ENCODE results near the gene ABAT.
"Not testable (repeated sequence)": the region's sequence is repeated elsewhere in the genome, so short reads cannot be mapped to it uniquely, and the experiment has no call there.

ABAT gene

GRCh38 chr16:8774208-8774607, 99.8 kb downstream of the ABAT start:
- TF ChIP-seq CTCF (IDR thresholded peaks at IDR 0.05; ENCODE audit: low read depth, low read length): no peak
- no peak overlapping the region for H3K4me3 ChIP-seq (replicated peaks in 1 of 2; ENCODE audit: low read depth in 2 of 2, low read length in 2 of 2)
- no peak for DNase-seq (ENCODE audit: low read depth in 2 of 2)

- no peak for TF ChIP-seq CTCF (IDR thresholded peaks at IDR 0.05; ENCODE audit: low read depth, low read length)
- DNase-seq (ENCODE audit: low read depth in 2 of 2): no peak
- no peak overlapping the region for H3K4me3 ChIP-seq (replicated peaks in 1 of 2; ENCODE audit: low read depth in 2 of 2, low read length in 2 of 2)
These were observed 100.9 kb downstream of the ABAT start for GRCh38 chr16:8775359-8775758.

- DNase-seq (ENCODE audit: low read depth in 2 of 2): no peak
- H3K4me3 ChIP-seq (replicated peaks in 1 of 2; ENCODE audit: low read depth in 2 of 2, low read length in 2 of 2): no peak overlapping the region
- TF ChIP-seq CTCF (IDR thresholded peaks at IDR 0.05; ENCODE audit: low read depth, low read length): no peak
These were observed 101.7 kb downstream of the ABAT start for GRCh38 chr16:8776129-8776584.

DNA sequence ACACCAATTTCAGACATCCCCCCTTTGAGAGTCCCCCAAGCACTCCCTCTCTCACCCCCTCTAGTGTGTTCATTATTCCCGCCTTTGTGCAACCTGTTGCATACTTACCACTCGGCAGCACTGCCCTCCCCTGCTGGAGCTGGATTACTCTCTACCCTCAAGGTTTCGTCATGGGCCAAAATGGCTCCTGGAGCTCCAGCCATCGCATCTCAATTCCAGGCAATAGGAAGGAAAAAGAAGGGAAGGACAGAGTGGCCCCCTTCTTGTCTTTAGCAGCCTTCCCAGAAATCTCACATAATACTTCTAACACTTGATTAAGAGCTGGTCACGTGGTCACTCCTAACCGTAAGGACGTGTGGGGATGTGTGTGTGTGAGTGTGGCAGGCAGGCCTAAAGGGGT, 102.8 kb downstream of the ABAT start:
- no peak for TF ChIP-seq CTCF (IDR thresholded peaks at IDR 0.05; ENCODE audit: low read depth, low read length)
- no peak overlapping the region for H3K4me3 ChIP-seq (replicated peaks in 1 of 2; ENCODE audit: low read depth in 2 of 2, low read length in 2 of 2)
- DNase-seq (ENCODE audit: low read depth in 2 of 2): no peak

GRCh38 chr16:8781797-8782196, 107.4 kb downstream of the ABAT start:
- H3K4me3 ChIP-seq (replicated peaks in 1 of 2; ENCODE audit: low read depth in 2 of 2, low read length in 2 of 2): no peak overlapping the region
- no peak for TF ChIP-seq CTCF (IDR thresholded peaks at IDR 0.05; ENCODE audit: low read depth, low read length)
- DNase-seq (ENCODE audit: low read depth in 2 of 2): no peak

GRCh38 chr16:8782673-8783072, 108.3 kb downstream of the ABAT start:
- no peak overlapping the region for H3K4me3 ChIP-seq (replicated peaks in 1 of 2; ENCODE audit: low read depth in 2 of 2, low read length in 2 of 2)
- TF ChIP-seq CTCF (IDR thresholded peaks at IDR 0.05; ENCODE audit: low read depth, low read length): no peak
- no peak for DNase-seq (ENCODE audit: low read depth in 2 of 2)

DNA sequence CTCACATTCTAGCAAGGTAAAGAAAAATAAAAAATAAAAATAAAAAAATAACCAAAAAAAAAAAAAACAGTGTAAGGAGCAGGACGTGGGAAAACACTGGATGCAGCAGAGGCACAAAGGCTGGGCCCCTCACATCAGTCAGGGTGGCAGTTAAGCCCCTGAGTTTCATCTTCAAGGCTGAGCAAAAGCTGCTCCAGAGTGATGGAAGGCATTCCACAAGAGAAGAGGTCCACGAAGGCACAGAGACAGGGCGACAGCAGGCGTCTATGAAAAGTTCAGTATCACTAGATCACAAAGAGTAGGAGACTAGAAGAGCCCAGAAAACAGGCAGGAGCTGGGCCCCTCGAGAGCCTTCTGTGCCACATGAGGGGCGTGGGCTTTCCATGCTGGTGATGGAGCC, 111.0 kb downstream of the ABAT start:
- no peak for TF ChIP-seq CTCF (IDR thresholded peaks at IDR 0.05; ENCODE audit: low read depth, low read length)
- H3K4me3 ChIP-seq (replicated peaks in 1 of 2; ENCODE audit: low read depth in 2 of 2, low read length in 2 of 2): no peak overlapping the region
- no peak for DNase-seq (ENCODE audit: low read depth in 2 of 2)

DNA sequence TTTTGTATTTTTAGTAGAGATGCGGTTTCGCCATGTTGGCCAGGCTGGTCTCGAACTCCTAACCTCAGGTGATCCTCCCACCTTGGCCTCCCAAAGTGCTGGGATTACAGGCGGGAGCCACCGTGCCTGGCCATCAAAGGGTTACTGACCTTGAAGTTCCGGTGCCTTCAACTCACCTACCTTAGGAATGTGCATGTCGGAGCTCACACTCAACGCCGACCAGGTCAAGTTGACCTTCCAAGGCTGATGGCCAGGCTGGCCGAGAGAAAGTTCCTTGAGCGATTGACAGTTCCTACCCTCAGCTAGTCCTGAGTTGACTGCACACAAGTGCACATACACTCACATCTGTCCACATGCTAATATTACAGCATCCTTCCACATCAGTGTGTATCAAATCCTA, 111.9 kb downstream of the ABAT start:
- not testable (repeated sequence) for H3K4me3 ChIP-seq (replicated peaks in 1 of 2; ENCODE audit: low read depth in 2 of 2, low read length in 2 of 2); DNase-seq (ENCODE audit: low read depth in 2 of 2)

All from cardiac fibroblast (primary cell).